PC-9 (cell line): ENCODE data around the gene TMPRSS11B.

Source experiments
- CTCF ChIP-seq: fragments of 200-600 bp; sonication (generic); conservative IDR thresholded peaks from 2 replicates; pipeline ENCODE4 v1.6.1; 2017; ENCODE audit warnings: mixed run types, antibody characterized with exemption, mild to moderate bottlenecking, moderate library complexity
- EZH2 ChIP-seq: fragments of 200-600 bp; sonication (generic); IDR thresholded peaks from 2 replicates; pipeline ENCODE4 v1.8.0; 2017; ENCODE audit warnings: antibody characterized with exemption, low read depth

DNA sequence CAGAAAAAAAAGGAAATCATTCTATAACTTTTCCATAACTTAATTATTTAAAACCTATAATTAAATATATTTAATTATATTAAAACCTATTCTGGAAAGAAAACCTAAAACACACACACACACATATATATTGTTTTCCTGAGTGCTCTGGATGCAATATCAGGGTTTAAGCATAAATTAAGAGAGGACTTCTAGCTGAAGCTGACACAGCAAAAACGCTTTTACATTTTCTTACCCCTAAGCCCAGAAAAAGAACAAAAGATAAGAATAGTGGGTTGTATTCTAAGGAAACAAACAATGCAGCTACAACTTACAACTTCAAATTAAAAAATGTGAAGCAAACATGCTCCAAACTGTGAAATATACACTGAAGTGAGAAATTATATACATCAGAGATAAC, 52.3 kb downstream of the TMPRSS11B start:
- TF ChIP-seq CTCF (no peak), EZH2 (no peak)
